ENCODE measurements around the gene IQCE.

GRCh38 chr7:2613931-2614600 lies 55.3 kb downstream of the IQCE start:
- TF ChIP-seq CTCF (conservative IDR thresholded peaks at IDR 0.05) (no peak), EZH2 (IDR thresholded peaks at IDR 0.05; ENCODE audit: low read depth) (no peak)

Measured in PC-9 (cell line).